ENCODE results near the gene AFAP1L2.

DNA sequence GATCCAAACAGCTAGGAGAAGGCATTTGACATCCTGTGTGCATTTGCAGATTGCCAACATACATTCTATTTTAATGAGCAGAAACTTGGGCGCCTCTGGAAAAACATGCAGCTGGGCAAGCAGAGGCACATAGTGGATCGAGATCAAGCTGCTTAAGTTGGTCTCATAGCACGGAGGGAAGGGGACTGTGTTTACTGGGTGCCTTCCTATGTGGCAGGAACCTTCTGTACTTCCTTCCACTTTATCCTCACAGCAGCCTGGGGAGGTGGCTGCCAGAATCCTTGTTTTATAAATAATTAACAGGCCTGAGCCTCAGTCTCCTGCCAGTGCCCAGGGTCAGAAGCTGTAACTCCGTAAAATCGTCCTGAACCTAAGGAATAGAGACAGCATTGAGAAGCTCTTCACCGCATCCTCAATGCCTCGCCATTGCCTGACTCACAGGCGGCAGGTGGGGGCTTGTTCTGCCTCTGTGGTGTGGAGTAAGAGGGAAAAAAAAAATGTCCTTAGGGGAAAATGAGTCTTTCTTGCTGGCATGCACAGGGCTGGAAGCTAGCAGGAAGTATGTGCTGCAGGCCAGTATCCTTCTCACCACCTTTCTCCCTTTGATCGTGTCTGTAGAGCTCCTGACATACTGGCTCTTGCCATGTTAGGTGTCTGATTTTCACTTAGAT, 159.0 kb downstream of the AFAP1L2 start:
- no peak for TF ChIP-seq EP300 (conservative IDR thresholded peaks at IDR 0.05; ENCODE audit: poor library complexity, severe bottlenecking)
- TF ChIP-seq EZH2 (IDR thresholded peaks at IDR 0.05; ENCODE audit: borderline replicate concordance, insufficient read depth, low read length, poor library complexity, severe bottlenecking): no peak

Data from neural cell (in vitro differentiated cells).